ENCODE measurements around the gene SWSAP1.
A peak's percentile ranks its signal among the peaks of the same experiment; 100 is the strongest.

Gene SWSAP1

GRCh38 chr19:11355160-11356073 is 19.0 kb upstream of the SWSAP1 start, which contains the start of gene PLPPR2:
TSS of gene PLPPR2 (plus strand) at chr19:11355432. CDS start at chr19:11357674, 2,242 bp downstream.
- DNase-seq (ENCODE audit: low spot score), result peak; percentile 72

GRCh38 chr19:11356074-11356397 is 18.4 kb upstream of the SWSAP1 start:
- no peak for DNase-seq (ENCODE audit: low spot score)

DNA sequence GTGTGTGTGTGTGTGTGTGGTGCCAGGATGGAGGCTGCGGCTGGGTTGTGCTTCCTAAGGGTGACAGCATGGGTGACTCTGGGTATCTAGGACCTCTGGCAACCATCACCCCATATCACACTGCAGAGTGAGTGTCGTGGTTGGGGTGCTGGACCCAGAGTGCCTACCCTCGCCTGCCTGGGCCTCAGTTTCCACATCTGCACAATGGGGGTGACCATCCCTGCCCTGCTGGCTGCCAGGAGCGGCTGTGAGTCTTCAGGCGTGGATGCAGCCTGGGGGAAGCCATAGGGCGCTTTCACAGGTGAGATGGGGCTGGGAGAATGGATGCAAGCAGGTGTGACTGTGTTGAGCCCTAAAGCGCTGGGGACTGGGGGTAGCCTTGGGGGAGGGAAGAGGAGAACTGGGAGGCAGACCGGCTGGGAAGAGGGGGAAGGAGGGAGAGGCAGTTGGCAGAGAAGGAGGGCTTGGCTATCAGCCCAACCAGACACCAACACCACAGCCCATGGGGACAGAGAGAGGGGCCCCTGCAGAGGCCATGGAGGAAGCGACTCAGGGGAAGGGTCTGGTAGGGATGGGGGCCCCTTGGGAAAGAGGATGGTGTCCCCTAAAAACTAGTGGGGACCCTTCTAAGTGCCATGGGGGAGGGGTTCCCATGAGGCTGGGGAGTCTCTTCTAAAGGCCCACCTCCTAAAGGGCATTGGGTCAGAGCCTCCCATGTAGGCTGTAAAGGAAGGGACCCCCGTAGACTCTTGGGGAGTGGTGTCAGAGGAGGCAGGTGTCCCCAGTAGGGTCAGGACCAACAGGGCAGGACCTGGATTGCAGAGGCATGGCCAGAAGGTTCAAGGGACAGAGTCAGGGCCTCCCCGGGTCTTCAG is 17.6 kb upstream of the SWSAP1 start:
- DNase-seq (ENCODE audit: low spot score), result no peak

DNA sequence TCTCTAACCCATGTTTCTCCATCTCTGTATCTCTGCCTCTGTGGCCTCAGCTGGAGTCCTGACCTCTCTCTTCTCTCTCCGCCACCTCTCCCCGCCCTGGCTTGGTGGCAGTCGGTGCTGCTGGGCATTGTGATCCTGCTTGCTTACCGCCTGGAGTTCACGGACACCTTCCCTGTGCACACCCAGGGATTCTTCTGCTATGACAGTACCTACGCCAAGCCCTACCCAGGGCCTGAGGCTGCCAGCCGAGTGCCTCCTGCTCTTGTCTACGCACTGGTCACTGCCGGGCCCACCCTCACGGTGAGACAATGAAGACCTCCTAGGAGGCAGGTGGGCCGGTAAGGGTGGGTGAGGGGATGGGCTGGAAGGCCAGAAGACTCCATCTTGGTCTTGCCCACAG is 15.0 kb upstream of the SWSAP1 start:
- no peak for DNase-seq (ENCODE audit: low spot score)

DNA sequence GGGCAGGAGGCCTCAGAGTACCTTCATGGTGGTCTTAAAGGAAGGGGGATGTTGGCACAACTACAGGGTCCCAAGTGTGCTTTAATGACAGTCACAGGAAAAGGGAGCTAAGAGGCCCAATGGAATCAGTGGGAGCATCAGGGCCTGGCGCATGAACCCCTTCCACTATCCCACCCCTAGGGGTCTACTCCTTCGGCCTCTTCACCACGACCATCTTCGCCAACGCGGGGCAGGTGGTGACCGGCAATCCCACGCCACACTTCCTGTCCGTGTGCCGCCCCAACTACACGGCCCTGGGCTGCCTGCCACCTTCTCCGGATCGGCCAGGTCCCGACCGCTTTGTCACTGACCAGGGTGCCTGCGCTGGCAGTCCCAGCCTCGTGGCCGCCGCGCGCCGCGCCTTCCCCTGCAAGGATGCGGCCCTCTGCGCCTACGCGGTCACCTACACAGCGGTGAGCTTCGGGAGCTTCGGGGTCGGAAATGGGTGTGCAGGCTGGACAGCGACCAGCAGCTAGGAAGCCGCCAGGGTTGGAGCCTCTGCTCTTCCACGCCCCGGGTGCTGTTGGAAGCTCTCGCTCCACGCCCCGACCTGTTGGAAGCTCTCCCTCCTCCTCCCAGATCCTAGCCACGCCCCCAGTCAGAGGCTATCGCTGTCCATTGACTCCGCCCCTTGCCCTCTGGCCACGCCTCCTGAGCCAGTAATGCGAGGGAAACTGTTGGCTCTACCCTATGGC is 13.3 kb upstream of the SWSAP1 start:
- DNase-seq (ENCODE audit: low spot score), result no peak

DNA sequence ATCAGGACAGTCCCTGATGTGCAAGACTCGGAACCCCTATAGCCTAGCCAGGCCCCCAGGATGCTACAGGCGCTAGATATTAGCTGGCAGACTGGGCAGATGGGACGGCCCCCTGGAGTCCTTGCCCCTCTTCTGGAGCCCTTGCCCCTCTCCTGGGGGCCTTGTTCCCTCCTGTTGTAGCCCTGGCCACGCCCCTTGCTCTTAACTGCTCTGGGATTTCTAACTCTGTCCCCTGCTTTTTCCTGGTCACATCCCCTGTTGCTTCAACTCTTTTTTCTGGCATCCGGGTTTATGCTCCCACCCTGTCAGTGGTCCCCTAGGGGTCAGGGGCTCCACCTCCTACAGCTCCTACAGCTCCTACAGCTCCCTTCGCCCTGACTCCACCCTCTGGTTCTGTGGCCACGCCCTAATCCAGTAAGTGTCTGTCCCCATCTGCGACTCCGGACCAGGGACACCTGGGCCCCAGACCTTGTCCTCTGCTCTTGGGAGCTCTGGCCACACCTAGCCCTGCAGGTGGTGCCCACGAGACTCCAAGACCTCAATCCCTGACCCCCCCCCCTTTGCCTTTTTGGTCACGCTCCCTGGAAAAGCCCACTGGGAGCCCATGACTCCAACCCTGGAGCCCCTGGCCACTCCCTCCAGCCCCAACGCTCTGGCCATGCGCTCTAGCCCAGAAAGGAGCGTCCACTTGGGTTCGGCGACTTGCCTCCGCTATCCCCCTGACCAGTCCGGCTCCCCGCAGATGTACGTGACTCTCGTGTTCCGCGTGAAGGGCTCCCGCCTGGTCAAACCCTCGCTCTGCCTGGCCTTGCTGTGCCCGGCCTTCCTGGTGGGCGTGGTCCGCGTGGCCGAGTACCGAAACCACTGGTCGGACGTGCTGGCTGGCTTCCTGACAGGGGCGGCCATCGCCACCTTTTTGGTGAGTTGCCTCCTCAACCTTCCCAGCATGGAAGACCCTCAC is 12.4 kb upstream of the SWSAP1 start:
- no peak for DNase-seq (ENCODE audit: low spot score)

DNA sequence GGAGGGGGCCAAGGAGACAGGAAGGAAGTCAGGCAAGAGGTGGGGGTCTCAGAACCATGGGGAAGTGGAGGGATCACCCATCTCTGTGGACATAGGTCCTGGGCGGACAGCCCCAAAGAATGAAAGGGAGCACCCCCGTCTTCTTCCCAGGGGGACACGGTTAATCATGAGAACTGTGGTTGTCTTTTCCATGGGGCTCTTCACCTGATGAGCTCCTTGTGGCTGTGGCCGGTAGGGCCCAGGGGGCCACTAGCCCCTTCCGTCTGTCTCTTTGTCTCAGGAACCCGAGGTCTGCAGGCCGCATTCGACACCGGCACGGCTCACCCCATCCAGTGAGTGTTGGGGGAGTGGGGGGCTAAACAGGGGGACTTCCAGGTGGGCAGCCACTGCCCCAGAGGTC is 10.6 kb upstream of the SWSAP1 start:
- DNase-seq (ENCODE audit: low spot score), result no peak

DNA sequence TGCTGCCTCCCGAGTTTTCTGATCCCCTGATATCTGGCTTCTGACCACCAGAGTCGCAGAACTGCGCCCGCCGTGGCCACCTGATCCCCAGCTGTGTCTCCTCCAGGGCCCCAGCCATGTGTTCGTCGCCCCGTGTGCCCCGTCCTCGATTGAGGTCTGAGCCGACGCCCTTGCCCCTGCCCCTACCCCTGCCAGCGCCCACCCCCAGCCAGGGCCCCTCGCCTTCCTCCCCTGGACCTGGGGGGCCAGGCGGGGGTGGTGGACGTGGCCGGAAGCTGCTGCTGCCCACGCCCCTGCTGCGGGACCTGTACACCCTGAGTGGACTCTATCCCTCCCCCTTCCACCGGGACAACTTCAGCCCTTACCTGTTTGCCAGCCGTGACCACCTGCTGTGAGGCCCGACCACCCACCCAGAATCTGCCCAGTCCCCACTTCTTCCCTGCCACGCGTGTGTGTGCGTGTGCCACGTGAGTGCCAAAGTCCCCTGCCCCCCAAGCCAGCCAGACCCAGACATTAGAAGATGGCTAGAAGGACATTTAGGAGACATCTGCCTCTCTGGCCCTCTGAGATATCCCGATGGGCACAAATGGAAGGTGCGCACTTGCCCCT is 10.1 kb upstream of the SWSAP1 start:
- DNase-seq (ENCODE audit: low spot score), result no peak

DNA sequence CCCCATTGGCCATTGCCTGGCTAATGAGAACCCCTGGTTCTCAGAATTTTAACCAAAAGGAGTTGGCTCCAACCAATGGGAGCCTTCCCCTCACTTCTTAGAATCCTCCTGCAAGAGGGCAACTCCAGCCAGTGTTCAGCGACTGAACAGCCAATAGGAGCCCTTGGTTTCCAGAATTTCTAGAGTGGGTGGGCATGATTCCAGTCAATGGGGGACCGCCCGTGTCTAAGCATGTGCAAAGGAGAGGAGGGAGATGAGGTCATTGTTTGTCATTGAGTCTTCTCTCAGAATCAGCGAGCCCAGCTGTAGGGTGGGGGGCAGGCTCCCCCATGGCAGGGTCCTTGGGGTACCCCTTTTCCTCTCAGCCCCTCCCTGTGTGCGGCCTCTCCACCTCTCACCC is 9.5 kb upstream of the SWSAP1 start:
- DNase-seq (ENCODE audit: low spot score), result no peak

GRCh38 chr19:11365557-11366117 is 8.8 kb upstream of the SWSAP1 start:
- DNase-seq (ENCODE audit: low spot score), result no peak

- DNase-seq (ENCODE audit: low spot score), result no peak
Measured at GRCh38 chr19:11367528-11367927, 6.9 kb upstream of the SWSAP1 start.

DNA sequence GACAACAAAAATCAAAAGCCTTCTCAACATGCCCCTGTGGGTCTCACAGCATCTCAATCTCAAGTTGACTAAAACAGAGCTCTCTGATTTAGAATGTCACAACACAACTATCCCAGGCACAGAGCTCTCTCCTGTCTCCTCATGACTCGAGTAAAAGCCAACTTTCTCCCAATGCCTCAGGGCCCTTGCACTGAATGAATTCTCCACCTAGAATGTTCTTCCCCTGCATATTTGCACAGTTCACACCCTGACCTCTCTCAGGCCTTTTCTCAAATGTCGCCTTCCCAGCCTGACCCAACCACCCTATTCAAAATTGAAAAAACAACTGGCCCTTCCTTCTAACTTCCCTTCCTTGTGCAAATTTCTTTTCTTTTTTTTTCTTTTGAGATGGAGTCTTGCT is 3.7 kb upstream of the SWSAP1 start:
- DNase-seq (ENCODE audit: low spot score), result no peak

GRCh38 chr19:11373166-11373884 is 1.1 kb upstream of the SWSAP1 start:
- DNase-seq (ENCODE audit: low spot score), result no peak

DNA sequence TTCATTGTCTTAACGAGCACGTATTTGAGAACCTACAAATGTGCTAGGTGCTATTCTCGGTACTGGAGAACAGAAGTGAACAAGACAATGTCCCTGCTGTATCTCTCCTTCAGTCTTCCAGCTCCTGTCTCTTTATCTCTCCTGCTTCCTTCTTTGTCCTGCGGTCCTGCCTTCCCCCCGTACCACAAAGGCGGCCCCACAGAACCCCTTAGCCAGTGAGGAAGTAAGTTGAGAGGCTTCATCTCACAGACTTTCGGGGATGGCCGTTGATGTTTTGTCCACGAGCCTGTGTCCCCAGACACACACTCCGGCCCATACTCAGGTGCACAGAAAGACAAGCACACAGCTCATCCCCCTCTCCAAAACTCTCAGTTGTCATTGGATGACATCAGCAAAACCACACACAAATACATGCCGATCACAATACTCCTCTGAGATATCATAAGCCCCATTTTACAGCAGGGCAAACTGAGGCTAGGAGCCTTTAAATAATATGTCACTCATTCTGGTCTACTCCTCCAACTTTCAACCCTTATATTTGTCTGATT is 507 bp upstream of the SWSAP1 start:
- no peak for DNase-seq (ENCODE audit: low spot score)

DNA sequence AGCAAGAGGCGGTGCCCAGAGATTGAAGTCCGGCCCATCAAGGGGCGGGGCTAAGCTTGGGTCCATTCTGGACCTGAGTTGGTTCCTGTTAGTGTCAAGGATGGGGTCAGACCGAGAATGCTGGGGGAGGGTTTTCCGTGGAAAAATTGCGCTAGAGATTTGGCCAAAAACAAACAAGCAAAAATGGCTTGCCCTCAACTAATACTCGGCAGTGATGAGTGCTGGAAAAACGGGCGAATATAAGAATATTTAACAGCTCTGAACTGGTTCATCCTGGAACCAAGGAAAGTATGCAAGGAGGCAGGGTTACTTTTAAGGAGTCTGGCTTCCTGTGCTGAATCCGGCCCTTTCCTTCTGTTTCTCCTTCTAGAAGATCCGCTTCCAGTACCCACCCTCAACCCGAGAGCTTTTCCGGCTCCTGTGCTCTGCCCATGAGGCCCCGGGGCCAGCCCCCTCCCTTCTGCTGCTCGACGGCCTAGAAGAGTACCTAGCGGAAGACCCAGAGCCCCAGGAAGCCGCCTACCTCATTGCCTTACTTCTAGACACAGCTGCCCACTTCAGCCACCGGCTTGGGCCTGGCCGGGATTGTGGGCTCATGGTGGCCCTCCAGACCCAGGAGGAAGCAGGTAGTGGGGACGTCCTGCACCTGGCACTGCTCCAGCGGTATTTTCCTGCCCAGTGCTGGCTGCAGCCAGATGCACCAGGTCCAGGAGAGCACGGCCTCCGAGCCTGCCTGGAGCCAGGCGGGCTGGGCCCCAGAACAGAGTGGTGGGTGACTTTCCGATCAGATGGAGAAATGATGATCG is 880 bp downstream of the SWSAP1 start:
- no peak for DNase-seq (ENCODE audit: low spot score)

GRCh38 chr19:11377237-11377636 is 2.8 kb downstream of the SWSAP1 start:
- DNase-seq (ENCODE audit: low spot score), result no peak

DNA sequence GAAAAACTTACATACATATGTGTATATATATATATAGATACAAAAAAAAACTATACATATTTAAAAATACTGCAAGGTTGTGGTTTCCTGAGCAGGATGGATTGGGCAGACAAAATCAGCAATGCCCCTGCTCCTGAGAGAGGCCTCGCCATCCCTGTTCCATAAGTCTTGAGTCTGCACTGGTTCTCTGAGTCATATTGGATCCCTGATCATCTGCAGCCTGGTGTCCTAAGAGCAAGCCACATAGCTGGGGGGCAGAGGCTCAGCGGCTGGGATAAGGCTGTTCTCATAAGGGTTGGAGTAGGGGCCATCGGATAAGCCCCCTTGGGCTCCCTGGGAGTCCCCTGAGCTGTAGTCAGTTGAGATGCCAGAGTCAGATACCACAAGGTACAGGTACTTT is 3.3 kb downstream of the SWSAP1 start:
- no peak for DNase-seq (ENCODE audit: low spot score)

DNA sequence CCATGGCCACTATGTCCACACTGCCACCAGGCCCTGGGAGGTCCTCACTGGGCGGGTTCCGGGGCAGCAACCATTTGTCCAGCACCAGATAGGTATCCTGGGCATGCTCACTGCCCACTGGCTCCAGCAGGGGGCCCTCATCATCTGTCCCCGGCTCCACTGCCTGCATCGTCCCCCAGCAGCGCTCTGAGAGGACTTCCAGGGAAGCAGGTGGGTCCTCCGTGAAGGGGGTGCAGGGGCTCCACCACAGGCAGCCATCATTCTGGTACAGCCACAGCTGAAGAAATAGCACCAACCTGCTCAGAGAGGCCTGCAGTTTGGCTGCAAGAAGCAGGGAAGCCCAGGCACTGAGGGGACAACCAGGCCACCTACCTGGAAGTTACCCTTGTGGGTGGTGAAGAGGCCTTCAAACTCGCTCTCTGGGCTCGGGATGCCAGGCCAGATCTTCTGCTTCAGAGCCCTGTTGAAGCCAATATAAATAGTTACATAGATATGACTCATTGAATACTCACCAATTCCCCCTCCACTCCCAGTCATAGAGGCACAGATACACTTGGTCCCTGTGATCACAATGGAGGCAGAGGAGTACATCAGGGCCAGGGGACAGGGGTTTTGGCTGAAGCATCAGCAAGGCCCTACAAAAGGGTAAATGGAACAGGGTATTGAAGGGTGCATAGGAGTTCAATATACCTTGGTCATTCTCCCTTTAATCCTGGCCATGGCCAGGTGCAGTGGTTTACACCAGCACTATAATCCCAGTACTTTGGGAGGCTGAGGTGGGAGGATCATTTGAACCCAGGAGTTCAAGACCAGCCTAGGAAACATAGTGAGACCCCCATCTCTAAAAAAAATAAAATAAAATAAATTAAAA is 4.1 kb downstream of the SWSAP1 start:
- peak; percentile 54 for DNase-seq (ENCODE audit: low spot score)
